T follicular helper cell (primary cell): Measurements from ENCODE around the gene RALGPS1.

Source experiments
- DNase-seq: peaks from one replicate; pipeline ENCODE4 v3.0.0-alpha.2; 2020; ENCODE audit warnings: low read depth

RALGPS1 gene

DNA sequence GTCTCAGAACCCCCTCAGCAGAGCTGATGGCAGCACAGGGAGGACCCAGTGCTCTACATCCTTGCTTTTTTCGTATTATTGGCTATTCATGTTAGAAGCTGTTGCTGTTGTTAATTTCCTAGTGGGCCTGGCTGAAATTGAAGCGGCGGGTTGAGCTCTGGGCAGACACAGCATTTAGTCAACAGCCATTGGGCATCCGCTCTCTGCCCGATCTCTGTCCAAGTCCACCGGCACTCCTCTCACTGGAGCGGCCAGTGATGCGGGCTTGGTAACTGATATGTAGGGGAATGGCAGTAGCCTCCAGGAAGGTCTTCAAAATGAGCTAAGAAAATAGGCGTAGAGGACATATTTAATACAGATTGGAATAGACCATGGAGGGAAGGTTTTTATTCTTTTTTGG, 348.7 kb downstream of the RALGPS1 start:
- no peak for DNase-seq

GRCh38 chr9:127263664-127264063, 349.1 kb downstream of the RALGPS1 start:
- no peak for DNase-seq

GRCh38 chr9:127264462-127265219, 350.1 kb downstream of the RALGPS1 start, which contains the start of gene GARNL3:
Gene GARNL3 (plus strand): TSS chr9:127264774. CDS start chr9:127264878, 104 bp downstream.
- no peak for DNase-seq

DNA sequence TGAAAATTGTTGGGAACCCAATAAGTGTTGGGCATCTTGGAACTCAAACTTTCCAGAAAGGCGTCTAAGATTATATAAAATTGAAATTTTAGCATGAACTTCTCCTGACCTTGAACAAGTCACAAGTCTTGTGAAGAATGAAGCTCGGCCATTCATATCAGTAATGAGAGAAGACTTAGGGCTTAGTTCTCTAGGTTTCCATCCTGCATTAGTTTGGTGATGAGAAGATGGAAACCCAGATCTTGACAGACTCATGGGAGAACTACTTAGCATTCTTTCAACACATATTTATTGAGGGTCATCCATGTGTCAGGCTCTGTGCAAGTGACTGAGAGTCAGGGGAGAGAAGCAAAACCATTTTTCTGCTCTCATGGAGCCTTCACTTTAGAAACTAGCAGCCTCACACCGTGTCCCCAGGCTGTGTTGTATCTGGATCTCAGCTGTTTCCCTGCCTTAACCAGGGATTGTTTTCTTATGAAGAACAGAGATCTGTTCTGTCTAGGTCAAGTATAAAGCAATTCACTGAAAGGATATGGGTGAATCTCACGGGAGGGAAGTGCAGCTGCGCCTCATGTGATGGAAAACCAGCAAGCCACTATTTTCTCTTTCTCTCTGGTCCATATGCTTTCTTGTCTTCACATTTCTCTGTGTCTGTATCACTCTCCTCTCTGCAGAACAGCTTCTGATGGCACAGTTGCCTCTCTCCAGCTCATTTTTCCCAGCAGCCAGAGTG, 353.4 kb downstream of the RALGPS1 start:
- DNase-seq, result no peak

- DNase-seq, result no peak
Observed at GRCh38 chr9:127269449-127269848, 354.9 kb downstream of the RALGPS1 start.
